LNCAP (cell line): ENCODE data around the gene SCAF1.

Experiments used
- CTCF ChIP-seq: fragments of 450-650 bp; IDR thresholded peaks from 2 replicates; pipeline ENCODE4 v1.5.1; 2017; ENCODE audit warnings: mild to moderate bottlenecking

SCAF1 gene

DNA sequence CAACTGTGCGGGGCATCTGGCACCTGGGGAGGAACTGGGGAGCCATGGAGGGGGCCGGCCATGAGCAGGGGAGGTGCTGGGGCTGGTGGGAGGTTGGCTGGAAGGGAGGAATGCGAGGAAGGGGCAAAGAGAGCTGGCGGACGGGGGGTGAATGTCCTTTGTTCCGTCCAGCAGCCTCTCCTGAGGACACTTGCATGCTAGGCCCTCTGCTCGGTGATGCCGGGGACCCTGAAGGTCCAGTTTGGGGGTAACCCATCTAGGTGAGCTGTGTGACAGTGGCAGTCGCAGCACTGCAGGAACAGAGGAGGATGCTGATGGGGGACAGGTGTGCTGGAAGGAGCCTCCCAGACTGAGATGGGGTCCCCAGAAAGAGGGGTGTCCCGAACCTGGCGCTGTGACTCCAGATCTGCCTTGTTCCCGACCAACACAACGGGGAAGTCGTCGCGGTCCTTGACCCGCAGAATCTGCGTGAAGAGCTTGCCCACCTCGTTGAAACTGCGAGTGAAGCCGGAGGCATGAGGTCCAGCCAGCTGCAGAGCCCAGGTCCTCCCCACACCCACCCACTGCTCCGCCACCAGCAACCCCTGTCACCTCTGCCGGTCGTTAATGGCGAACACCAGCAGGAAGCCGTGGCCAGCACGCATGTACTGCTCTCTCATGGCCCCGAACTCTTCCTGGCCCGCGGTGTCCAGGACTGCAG is 5.6 kb upstream of the SCAF1 start:
- no peak for TF ChIP-seq CTCF

- no peak for TF ChIP-seq CTCF
Observed at GRCh38 chr19:49637821-49638738, 3.9 kb upstream of the SCAF1 start.

DNA sequence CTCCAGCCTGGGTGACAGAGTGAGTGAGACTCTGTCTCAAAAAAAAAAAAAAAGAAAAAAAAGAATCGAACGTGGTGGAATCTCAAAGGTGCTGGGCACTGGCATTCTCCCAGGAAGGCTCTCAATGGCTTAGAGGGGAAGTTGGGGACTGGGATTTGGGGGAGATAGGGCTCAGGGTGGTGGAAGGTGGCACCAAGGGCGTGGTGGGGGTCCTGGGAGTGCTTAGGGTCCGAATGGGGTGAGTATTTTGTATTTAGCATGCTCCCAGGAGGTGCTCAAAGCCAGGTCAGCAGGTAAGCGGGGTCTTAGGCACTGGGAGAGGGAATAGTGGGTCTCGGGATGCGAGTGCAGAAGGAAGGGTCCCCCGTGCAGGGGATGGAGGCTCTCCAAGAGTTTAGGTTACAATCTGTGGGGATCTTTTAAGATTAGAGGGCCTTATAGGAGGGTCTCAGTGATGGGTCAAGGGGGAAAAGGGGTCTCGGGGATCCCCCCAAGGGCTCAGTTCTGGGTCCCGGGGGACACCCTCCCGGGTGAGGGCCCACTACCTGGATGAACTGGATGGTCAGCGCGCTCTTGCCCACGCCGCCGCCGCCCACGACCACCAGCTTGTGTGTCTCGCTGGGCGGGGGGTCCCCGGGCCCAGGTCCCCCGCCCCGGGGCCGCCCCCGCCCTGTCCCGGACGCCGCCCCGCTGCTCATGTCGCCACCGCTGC is 2.5 kb upstream of the SCAF1 start:
- no peak for TF ChIP-seq CTCF

DNA sequence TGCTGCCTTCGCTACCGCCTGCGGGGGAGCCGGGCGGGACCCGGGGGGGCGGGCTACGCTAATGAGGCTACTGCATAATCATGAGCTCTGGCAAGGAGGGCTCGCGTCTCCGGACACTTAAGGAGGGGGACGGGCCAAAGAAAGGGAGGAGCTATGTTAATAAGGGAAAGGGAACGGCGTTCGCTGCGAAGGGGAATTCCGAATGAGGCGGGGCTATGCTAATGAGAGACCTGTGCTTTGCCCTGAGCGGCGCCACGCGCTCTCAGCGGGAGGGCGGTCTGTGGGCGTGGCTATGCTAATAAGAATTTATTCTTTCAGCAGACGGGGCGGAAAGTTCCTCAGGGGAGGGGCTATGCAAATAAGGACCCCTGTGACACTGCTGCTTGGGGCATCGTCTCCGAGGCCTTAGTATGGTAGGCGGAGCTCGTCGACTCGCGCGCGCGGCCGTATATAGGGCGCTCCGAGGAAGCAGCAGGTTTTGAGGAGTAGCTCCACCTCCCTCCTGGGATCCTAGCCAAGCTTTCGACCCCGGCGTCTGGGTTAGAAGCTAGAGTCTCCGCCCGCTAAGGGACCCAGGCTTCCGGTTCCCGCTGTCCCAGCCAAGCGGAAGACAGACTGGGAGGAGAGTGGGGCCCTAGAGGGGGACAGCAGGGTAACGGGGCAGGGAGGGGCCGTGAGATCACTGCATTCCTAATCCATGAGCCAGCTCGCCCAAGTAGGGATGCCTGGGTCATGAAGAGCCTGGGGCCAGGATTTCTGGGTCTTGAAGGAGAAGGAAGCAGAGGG is 1.7 kb upstream of the SCAF1 start, which contains the start of gene RRAS:
RRAS (minus strand) TSS at position 31 of the 786 bp plus-strand sequence. CDS start 45 bp downstream, outside the sequence.
- TF ChIP-seq CTCF = no peak

DNA sequence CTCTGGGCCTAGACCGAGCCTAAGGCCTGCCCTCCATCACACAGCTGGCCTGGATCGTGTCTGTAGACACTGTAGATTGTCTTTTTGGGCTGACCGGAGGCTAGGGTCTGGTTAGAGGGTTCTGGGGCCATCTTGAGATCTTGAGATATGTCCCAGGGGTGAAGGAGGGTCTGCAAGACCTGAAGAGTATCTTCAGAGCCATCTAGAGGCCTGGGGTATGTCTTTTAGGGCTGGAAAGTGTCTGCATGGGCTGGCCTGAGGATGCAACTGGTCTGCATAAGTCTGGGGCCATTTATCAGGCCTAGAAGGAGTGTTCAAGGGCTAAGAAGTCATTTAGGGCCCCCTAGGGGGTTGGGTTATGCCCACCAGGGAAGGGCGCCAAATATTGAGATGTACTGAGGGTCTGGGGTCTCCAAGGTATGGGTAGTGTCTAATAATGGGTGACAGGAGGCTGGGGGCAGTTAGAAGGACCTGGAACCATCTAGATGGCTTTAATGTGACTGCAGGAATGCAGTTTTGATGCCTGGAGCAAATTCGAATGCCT is 555 bp downstream of the SCAF1 start:
- no peak for TF ChIP-seq CTCF

- no peak for TF ChIP-seq CTCF
Observed at GRCh38 chr19:49643466-49643865, 1.5 kb downstream of the SCAF1 start.
